GM10248 (cell line): ENCODE measurements around the gene BLMH.

Experiments used
- CTCF ChIA-PET: fragments of 300-600 bp; sonication (Branson Sonifier 250); formaldehyde crosslinking; extraction: SDS; loops from one replicate; lab custom pipeline; 2021; ENCODE audit warnings: antibody characterized with exemption; lab: Yijun Ruan, JAX
- POLR2A ChIA-PET: fragments of 350-650 bp; sonication (Branson Sonifier 250); formaldehyde crosslinking; extraction: SDS; loops from one replicate; lab custom pipeline; 2020; ENCODE audit warnings: antibody characterized with exemption; lab: Yijun Ruan, JAX
- DNase-seq: peaks from one replicate; pipeline ENCODE4 v3.0.0; 2012; ENCODE audit errors: extremely low spot score
- CTCF ChIP-seq: IDR thresholded peaks from 2 replicates; pipeline ENCODE4 v1.5.1; 2012; ENCODE audit warnings: mild to moderate bottlenecking, low read depth; ENCODE audit errors: extremely low read depth, missing control alignments, control extremely low read depth

BLMH gene

GRCh38 chr17:30251931-30252330, 39.8 kb downstream of the BLMH start:
- POLR2A ChIA-PET, result no interaction called here
- TF ChIP-seq CTCF, result no peak
- CTCF ChIA-PET, result no interaction called here
- DNase-seq, result no peak

GRCh38 chr17:30249460-30249859, 42.3 kb downstream of the BLMH start:
- ChIA-PET CTCF (interaction anchor here (1.0 to 1.9 kb wide), 4 partner anchors 10 to 145 kb away, joined by 3 to 6 read pairs (median 4); no protein-coding TSS in a partner anchor), POLR2A (no interaction called here)
- no peak for TF ChIP-seq CTCF
- no peak for DNase-seq

- no peak for TF ChIP-seq CTCF
- DNase-seq, result no peak
- POLR2A ChIA-PET, result no interaction called here
- CTCF ChIA-PET, result interaction anchor here (0.8 to 1.9 kb wide), 5 partner anchors 10 to 145 kb away, joined by 3 to 6 read pairs (median 3); no protein-coding TSS in a partner anchor
These were observed 43.0 kb downstream of the BLMH start for GRCh38 chr17:30248786-30249185.

- CTCF ChIA-PET, result interaction anchor here (0.8 to 2.0 kb wide), 2 partner anchors 10 to 142 kb away, joined by 3 to 7 read pairs; no protein-coding TSS in a partner anchor
- POLR2A ChIA-PET, result no interaction called here
- DNase-seq, result no peak
- TF ChIP-seq CTCF, result no peak
These were observed 45.3 kb downstream of the BLMH start for GRCh38 chr17:30246460-30246859.

GRCh38 chr17:30244853-30245385, 46.8 kb downstream of the BLMH start:
- ChIA-PET CTCF (interaction anchor here (0.9 to 1.8 kb wide), 5 partner anchors 9 to 151 kb away, joined by 3 to 4 read pairs (median 3); no protein-coding TSS in a partner anchor), POLR2A (no interaction called here)
- DNase-seq, result no peak
- TF ChIP-seq CTCF, result no peak

GRCh38 chr17:30243568-30243967, 48.2 kb downstream of the BLMH start:
- ChIA-PET POLR2A (no interaction called here), CTCF (interaction anchor here (1.8 kb wide), 1 partner anchor 11 kb away, joined by 4 read pairs; no protein-coding TSS in a partner anchor)
- DNase-seq, result no peak
- no peak for TF ChIP-seq CTCF

- CTCF ChIA-PET, result no interaction called here
- TF ChIP-seq CTCF, result no peak
- DNase-seq, result no peak
- POLR2A ChIA-PET, result no interaction called here
These were observed 48.7 kb downstream of the BLMH start for GRCh38 chr17:30243002-30243401.
